Epithelial cell of esophagus (primary cell): ENCODE measurements around the gene MPP7.

Experiments
- DNase-seq: peaks from one replicate; pipeline ENCODE4 v3.0.0; 2010; ENCODE audit warnings: low read depth
- H3K4me3 ChIP-seq: 2 replicates; pipeline ENCODE4 v1.5.1; 2011; ENCODE audit warnings: mild to moderate bottlenecking, low read length, control low read depth
- TF ChIP-seq, protein P1 (sequence below): IDR thresholded peaks from 2 replicates; pipeline ENCODE4 v1.5.1; 2011; ENCODE audit warnings: low read depth, mild to moderate bottlenecking, low read length, control low read depth, inconsistent platforms; ENCODE audit not compliant: insufficient read depth; ENCODE audit errors: missing control alignments

Gene MPP7

DNA sequence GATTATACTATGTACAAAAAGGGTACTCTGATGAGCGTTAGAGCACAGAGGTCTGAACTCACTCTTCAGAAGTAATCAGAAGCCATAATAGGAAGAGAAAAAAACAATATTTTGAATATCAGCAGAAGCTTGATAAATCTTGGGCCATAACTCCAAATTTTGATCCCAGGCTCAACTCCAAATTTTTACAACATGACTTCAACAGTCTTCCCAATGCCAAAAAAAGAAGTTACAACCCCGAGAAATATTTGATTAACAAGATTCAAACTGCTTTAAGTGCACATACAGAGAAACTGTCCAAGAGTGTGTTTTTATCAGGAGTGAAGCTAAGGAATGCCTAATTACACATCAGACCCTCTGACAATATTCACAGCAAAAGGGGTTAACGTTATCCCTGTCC lies 7.5 kb downstream of the MPP7 start:
- TF ChIP-seq, protein P1, sequence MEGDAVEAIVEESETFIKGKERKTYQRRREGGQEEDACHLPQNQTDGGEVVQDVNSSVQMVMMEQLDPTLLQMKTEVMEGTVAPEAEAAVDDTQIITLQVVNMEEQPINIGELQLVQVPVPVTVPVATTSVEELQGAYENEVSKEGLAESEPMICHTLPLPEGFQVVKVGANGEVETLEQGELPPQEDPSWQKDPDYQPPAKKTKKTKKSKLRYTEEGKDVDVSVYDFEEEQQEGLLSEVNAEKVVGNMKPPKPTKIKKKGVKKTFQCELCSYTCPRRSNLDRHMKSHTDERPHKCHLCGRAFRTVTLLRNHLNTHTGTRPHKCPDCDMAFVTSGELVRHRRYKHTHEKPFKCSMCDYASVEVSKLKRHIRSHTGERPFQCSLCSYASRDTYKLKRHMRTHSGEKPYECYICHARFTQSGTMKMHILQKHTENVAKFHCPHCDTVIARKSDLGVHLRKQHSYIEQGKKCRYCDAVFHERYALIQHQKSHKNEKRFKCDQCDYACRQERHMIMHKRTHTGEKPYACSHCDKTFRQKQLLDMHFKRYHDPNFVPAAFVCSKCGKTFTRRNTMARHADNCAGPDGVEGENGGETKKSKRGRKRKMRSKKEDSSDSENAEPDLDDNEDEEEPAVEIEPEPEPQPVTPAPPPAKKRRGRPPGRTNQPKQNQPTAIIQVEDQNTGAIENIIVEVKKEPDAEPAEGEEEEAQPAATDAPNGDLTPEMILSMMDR: no peak
- H3K4me3 ChIP-seq: no peak overlapping the region
- no peak for DNase-seq

DNA sequence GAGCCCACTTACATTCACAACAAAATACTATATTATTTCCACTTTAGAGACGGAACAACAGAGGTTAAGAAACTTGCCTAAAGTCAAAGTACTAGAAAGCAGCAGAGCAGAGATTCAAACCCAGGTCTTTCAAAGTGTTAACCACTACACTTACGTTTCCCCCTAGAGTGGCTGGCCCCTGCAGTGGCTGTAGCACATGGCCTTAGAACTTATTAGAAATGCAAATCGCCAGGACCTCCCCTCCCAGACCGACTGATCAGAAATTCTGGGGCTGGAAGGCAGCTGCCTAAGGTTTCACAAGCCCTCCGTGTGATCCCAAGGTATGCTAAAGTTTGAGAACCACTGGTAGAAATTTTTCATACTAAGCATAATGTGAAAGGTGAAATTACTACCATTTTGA lies 8.1 kb downstream of the MPP7 start:
- TF ChIP-seq, protein P1: no peak
- no peak overlapping the region for H3K4me3 ChIP-seq
- no peak for DNase-seq

DNA sequence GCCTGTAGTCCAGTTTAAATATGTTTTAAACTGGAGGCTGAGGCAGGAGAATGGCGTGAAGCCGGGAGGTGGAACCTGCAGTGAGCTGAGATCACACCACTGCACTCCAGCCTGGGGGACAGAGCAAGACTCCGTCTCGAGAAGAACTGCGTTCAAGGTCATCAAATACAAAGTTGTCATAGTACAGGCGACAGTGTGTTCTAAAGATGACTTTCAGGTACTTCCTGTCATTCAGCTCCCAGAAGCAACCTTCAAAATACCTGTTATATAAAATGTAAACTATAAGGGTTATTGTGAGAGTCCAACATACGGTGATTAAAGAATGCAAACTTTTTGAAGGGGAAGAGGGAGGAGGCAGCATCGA lies 8.7 kb downstream of the MPP7 start:
- TF ChIP-seq, protein P1: no peak
- H3K4me3 ChIP-seq: no peak overlapping the region
- no peak for DNase-seq

DNA sequence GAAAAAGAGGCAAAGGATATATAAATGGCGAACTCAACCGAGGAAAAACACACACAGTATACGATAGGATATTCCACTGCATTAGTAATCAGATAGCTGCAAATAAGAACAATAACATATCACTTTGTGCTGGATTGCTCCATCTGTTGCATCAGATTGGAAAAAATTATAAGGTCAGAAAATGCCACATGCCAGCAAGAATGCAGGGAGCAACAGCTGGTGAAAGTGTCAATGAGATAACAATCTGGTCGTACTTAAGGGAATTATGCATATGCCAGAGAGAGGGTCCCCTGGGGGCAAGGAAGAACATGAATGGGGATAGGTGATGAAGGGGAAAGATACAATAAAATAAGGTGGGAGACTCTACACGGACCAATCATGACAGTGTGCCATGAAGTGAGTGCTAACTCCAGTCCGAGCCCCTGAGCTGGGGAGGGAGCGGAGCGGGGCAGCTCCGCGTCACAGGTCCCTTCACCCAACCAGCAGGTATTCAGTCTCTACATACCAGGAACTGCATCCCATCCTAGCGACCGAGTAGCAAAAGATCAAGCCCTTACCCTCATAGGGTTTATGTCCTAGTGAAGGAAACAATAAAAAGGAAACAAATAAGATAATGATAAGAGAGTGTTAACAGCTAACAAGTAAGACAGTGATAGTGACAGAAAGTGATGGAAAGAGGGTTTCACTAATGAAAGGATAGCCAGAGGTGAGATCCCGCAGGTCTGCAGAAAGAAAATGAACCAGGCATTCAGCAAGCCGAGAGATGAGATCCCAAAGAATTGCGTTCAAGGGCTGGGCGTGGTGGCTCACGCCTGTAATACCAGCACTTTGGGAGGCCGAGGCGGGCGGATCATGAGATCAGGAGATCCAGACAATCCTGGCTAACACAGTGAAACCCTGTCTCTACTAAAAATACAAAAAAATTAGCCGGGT lies 9.4 kb downstream of the MPP7 start:
- peak; percentile 7 for DNase-seq
- H3K4me3 ChIP-seq: no peak overlapping the region
- TF ChIP-seq, protein P1: no peak

DNA sequence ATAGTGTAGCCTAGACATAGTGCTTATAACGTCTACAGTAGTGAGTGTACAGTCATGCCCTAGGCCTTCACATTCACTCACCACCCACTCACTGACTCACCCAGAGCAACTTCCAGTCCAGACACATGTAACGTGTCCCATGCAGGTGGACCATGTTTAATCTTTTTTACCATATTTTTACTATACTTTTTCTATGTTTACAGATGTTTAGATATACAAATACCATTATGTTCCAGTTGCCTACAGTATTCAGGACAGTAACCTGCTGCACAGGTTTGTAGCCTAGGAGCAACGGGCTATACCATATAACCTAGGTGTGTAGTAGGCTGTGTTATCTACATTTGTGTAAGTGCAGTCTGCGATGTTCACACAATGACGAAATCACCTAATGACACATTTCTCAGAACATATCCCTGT lies 11.0 kb downstream of the MPP7 start:
- TF ChIP-seq, protein P1: no peak
- H3K4me3 ChIP-seq: no peak overlapping the region
- DNase-seq: peak; percentile 92

DNA sequence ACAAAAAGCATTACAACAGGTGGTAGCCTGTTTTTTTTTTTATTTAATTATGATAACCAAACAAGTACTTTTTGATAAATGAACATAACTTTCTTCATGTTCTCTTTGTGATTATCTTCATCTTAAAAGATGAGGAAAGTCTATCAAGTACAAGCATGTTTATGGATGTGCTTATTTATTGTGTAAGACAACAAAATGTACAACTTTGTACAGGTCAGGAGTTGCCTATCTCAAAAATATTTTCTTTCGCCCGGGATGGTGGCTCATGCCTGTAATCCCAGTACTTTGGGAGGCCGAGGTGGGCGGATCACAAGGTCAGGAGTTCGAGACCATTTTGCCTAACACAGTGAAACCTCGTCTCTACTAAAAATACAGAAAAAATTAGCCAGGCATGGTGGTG lies 17.0 kb downstream of the MPP7 start:
- no peak overlapping the region for H3K4me3 ChIP-seq
- TF ChIP-seq, protein P1: no peak
- DNase-seq: peak; percentile 66

DNA sequence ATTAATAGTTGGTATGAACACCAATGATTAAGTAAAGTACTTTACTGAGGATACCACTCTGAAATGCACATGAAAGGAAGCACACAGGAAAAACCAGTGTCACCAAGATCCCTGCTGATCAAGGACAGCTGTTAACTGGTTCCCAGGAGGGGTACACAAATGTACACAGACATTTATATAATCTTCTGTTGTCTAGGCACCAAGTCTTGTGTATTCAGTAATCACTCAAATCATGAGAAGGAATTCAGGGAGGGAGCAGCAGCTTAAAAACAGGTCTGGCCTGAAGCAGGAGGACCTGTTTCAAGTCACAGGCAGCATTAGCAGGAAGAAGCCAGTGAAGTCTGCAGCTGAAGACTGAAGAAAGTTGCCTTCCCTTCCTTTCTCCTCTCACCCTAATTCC lies 18.7 kb downstream of the MPP7 start:
- H3K4me3 ChIP-seq: no peak overlapping the region
- TF ChIP-seq, protein P1: no peak
- DNase-seq: peak; percentile 79
